ENCODE measurements around the gene FKBP8.
"Not testable (repeated sequence)": the region's sequence is repeated elsewhere in the genome, so short reads cannot be mapped to it uniquely, and the experiment has no call there.

The FKBP8 gene

GRCh38 chr19:18542941-18543813 is at the start of gene FKBP8:
FKBP8 (minus strand) TSS chr19:18543573; CDS start chr19:18541970, 1,603 bp downstream.
- peak; percentile 92 for DNase-seq (ENCODE audit: low spot score)

DNA sequence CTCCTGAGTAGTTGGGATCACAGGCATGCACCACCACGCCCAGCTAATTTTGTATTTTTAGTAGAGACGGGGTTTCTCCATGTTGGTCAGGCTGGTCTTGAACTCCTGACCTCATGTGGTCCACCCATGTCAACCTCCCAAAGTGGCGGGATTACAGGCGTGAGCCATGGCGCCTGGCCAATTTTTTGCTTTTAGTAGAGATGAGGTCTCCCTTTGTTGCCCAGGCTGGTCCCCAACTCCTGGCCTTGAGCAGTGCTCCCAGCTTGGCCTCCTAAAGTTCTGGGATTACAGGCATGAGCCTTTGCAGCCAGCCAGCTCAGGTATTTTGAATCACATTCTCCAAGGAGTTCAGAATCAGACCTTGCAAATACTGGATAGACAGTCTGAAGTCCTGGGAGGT is 49.4 kb upstream of the FKBP8 start:
- not testable (repeated sequence) for DNase-seq (ENCODE audit: low spot score)

DNA sequence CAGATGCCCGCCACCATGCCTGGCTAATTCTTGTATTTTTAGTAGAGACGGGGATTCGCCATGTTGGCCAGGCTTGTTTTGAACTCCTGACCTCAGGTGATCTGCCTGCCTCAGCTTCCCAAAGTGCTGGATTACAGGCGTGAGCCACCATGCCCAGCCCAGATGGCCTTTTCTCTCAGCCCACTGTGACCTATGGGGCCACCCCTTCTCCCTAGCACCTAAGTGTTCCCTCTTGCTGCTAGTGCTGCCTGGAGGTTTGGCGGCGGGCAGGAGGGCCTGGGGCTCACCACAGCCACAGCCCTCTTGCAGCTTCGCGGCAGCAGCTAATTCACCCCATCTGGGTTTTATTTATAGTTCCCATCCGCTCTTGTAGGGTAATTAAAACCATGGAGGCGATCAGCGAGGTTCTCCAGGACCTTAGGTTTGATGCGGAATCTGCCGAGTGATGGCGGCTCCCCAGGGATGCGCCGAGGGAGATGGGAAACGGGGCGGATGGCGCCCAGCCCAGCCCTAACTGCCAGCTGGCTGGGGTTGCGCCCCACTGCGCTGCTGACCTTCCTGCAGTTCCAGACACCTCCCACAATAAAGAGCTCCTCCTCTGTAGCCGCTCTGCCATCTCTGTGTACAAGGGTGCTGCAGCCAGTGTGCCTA is 48.5 kb upstream of the FKBP8 start:
- DNase-seq (ENCODE audit: low spot score): no peak

- DNase-seq (ENCODE audit: low spot score): no peak
Measured at GRCh38 chr19:18590273-18591272, 47.2 kb upstream of the FKBP8 start.

DNA sequence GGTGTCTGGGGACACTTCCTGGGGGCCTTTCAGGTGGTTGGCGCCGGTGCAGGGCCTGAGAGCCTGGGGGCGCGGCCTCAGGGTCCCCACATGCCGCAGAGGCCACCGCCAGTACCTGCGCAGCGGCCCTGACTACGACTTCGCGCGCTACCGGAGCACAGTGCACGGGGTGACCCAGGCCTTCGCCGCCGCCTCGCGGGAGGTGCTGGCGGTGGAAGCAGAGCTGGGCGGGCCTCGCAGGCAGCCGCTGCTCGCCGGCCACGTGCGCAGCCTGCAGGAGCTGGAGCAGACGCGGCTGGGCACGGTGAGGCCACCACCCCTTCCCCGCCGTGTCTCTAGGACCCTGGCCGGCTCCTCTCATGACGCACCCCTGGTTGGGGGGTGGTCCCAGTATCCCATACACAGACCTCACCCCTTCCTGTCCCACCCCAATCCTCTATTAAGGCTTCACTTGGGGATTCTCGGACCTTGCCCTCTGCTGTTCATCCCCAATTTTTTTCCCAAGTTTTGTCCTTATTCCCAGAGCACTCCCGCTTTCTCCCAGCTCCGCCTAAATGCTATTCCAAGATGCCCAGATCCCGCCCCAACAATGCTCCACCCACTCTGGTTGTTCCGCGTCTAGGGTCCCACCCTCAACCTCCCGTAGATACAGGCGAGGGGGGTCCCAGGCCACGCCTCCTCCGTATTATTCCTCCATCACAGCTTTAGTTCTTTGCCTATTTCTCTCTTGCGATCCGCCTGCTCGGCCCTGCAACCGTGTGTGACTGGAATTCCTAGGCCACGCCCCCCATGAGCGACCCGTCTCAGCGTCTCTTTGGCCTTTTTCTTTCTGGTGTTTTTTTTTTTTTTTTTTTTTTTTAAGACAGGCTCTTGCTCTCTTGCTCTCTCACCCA is 46.3 kb upstream of the FKBP8 start:
- DNase-seq (ENCODE audit: low spot score): peak; percentile 61

GRCh38 chr19:18588611-18589379 is 45.4 kb upstream of the FKBP8 start, which contains the start of gene REX1BD:
REX1BD (plus strand) TSS chr19:18588798; CDS start chr19:18588802, 4 bp downstream.
- peak; percentile 89 for DNase-seq (ENCODE audit: low spot score)

DNA sequence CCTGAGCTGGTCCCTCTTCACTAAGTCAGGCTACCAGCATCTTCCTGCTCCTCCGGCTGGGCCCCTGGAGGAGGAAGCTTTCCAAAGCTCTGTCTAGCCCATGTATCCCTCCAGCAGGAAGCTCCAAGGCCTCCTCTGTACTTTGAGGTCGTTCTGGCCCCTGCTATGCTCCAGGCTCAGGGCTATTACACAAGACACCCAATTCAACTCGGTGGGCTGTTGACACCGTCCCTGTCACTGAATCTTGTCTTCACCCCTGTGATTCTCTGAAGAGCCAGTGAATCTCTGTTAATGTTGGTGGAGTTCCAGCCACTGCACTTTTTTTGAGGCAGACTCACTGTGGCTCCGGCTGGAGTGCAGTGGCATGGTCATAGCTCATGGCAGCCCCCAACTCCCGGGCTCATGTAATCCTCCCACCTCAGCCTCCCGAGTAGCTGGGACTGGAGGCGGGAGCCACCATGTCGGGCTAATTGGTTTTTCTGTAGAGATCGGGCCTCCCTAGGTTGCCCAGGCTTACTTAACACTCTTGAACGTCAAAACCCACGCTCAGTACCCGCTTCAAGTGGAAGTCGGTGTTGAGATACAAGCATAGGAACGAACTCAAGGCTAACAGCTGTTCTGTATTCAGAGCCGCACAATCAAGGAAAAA is 44.7 kb upstream of the FKBP8 start:
- DNase-seq (ENCODE audit: low spot score): no peak

DNA sequence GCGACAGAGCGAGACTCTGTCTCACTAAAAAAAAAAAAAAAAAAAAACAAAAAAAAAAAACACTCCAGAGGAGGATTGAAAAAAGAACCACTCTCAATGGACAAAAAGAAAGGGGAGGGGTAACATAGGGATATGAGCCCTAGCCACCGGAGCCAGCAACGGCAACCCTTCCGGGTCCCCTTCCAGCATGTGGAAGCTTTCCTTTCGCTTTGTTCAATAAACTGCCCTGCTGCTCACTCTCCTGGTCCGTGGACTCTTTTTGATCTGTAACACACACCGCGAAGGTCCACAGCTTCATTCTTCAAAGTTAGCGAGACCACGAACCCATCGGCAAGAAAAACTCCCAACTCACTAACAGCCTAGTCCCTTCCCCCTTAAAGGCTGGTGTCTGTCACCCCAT is 44.2 kb upstream of the FKBP8 start:
- no peak for DNase-seq (ENCODE audit: low spot score)

DNA sequence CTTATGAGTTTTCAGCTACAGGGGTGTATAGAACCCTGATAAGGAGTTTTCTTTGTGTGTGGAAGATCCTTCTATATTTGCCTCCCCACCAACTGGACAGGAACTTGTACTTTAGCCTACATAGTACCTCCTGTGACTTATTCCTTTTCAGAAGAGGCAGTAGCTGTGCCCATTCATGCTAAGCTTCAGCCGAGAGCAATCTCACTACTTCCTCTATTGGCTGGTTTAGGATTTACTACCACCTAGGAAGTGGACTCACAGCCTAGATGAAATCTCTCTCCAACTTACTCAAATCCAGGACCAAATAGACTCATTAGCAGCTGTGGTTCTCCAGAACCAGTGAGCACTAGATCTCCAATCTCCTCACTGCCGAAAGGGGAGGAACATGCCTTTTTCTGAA is 42.9 kb upstream of the FKBP8 start:
- no peak for DNase-seq (ENCODE audit: low spot score)

GRCh38 chr19:18580311-18580710 is 36.9 kb upstream of the FKBP8 start:
- no peak for DNase-seq (ENCODE audit: low spot score)

- no peak for DNase-seq (ENCODE audit: low spot score)
Measured at GRCh38 chr19:18577365-18577914, 34.1 kb upstream of the FKBP8 start.

GRCh38 chr19:18576383-18576782 is 33.0 kb upstream of the FKBP8 start:
- DNase-seq (ENCODE audit: low spot score): no peak

GRCh38 chr19:18574691-18575291 is 31.4 kb upstream of the FKBP8 start:
- no peak for DNase-seq (ENCODE audit: low spot score)

DNA sequence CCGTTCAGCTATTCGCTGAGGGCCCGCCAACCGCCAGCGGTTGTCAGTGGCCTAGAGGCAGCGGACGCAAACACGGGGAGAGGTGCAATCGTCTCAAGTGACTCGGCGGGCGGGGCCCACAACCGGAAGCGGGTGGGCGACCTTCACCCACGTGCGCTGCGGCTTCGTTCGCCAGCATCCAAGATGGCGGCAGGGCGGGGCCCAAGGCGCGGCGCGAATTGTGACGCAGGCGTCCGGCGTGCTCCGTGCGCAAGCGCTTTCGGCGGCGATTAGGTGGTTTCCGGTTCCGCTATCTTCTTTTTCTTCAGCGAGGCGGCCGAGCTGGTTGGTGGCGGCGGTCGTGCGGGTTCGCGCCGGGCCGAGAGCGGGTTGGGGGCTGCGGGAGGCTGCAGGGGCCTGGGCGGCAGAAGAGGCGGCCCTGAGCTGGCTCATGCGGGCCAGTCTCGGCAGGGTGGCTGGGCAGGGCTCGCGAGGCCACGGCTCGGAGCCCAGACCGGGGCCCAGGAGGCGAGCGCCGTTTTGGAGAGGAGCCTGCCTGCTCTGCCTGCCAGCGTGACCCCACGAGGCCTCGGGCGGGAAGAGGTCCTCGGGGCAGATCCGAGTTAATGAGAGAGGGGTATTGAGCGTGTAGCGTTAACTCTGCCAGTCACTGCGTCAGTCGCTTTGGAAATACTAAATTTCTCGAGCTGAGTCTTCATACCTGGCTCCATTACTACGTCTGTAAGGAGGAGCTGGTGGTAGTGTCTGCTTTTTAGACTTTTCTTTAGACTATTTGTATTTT is 28.4 kb upstream of the FKBP8 start, which contains the start of gene UBA52:
UBA52 (plus strand) TSS at position 294 of the 781 bp plus-strand sequence. CDS start 1,444 bp downstream, outside the sequence.
- peak; percentile 97 for DNase-seq (ENCODE audit: low spot score)

DNA sequence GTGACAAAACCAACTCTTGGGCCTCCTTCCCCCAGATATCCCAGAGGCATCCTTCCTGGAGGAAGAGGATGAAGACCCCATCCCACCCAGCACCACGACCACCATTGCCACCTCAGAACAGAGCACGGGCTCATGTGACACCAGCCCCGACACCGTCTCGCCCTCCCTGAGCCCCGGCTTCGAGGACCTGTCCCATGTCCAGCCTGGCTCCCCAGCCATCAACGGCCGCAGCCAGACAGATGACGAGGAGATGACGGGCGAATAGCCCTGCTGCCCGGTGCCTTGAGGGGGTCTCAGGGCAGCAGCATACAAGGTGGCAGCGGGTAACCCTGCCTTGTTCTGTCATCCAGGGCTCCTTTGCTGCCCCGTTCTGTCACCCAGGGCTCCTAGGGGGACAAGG is 25.0 kb upstream of the FKBP8 start:
- DNase-seq (ENCODE audit: low spot score): no peak

- no peak for DNase-seq (ENCODE audit: low spot score)
Measured at GRCh38 chr19:18566953-18567352, 23.6 kb upstream of the FKBP8 start.

DNA sequence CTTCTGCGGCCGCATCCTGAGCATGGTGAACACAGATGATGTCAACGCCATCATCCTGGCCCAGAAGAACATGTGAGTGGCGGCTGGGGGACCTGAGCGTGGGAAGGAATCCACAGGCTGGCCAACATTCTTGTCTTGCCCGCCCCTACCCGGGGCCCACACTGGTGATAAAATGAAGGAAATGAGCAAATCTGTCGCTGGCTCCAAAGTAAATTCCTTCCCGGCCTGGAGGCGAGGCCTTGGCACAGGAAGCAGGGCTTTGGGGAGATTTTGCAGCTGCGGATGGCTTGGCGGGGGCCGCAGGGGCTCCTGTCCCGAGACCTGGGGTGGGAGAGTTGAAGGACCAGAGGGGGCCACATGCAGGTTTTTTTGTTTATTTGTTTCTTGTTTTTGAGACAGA is 18.7 kb upstream of the FKBP8 start:
- no peak for DNase-seq (ENCODE audit: low spot score)

DNA sequence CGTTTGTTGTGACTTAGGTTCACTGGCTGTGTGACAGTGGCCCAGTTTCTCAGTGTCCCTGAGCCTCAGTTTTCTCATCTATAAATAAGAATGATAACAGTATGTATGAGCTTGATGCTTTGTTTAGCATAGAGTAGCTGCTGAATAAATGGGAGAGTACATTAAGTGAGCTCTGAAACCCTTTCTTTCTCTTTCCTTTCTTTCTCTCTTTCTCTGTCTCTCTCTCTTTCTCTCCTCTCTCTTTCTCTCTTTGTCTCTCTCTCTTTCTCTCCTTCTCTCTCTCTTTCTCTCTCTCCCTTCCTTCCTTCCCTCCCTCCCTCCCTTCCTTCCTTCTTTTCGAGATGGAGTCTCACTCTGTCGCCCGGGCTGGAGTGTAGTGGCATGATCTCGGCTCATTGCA is 16.3 kb upstream of the FKBP8 start:
- no peak for DNase-seq (ENCODE audit: low spot score)
